H9 (cell line): Measurements from ENCODE around the gene YBX3. TPM values are rescaled to one million over a fixed set of nuclear protein-coding genes. Genes with fewer than 3 reads are reported as not detected.

Experiments used
- DNase-seq: peaks from one replicate; pipeline ENCODE4 v3.0.0-alpha.2; 2017
- H2AFZ ChIP-seq: one replicate; pipeline ENCODE4 v1.6.1; 2013; ENCODE audit warnings: mild to moderate bottlenecking, low read length, control low read depth, moderate library complexity
- H2AK5ac ChIP-seq: 2 replicates; pipeline ENCODE4 v1.6.1; 2013; ENCODE audit warnings: low read length, control low read depth, mixed read lengths; ENCODE audit not compliant: insufficient read length
- H2BK120ac ChIP-seq: one replicate; pipeline ENCODE4 v1.6.1; 2013; ENCODE audit warnings: low read depth, mild to moderate bottlenecking, low read length, control low read depth, inconsistent platforms; ENCODE audit not compliant: poor library complexity, severe bottlenecking
- H2BK12ac ChIP-seq: 2 replicates; pipeline ENCODE4 v1.6.1; 2013; ENCODE audit warnings: low read length, control low read depth, mixed read lengths, low read depth; ENCODE audit not compliant: insufficient read length
- H2BK15ac ChIP-seq: 2 replicates; pipeline ENCODE4 v1.6.1; 2013; ENCODE audit warnings: low read depth, low read length, control low read depth
- H2BK20ac ChIP-seq: one replicate; pipeline ENCODE4 v1.6.1; 2013; ENCODE audit warnings: low read depth, mild to moderate bottlenecking, low read length, control low read depth, inconsistent platforms; ENCODE audit not compliant: poor library complexity, severe bottlenecking
- H2BK5ac ChIP-seq: 2 replicates; pipeline ENCODE4 v1.6.1; 2013; ENCODE audit warnings: low read length, control low read depth, mixed read lengths; ENCODE audit not compliant: insufficient read length
- H3K14ac ChIP-seq: 2 replicates; pipeline ENCODE4 v1.6.1; 2013; ENCODE audit warnings: low read length, control low read depth; ENCODE audit not compliant: insufficient read depth
- H3K18ac ChIP-seq: 2 replicates; pipeline ENCODE4 v1.6.1; 2013; ENCODE audit warnings: low read depth, mild to moderate bottlenecking, mixed read lengths, low read length, control low read depth; ENCODE audit not compliant: insufficient read length
- H3K23ac ChIP-seq: 2 replicates; pipeline ENCODE4 v1.6.1; 2013; ENCODE audit warnings: low read length, control low read depth, mixed read lengths, low read depth; ENCODE audit not compliant: insufficient read length
- H3K23me2 ChIP-seq: 2 replicates; pipeline ENCODE4 v1.6.1; 2013; ENCODE audit warnings: low read depth, mild to moderate bottlenecking, mixed read lengths, low read length, control low read depth; ENCODE audit not compliant: insufficient read length, poor library complexity, severe bottlenecking
- H3K27ac ChIP-seq: 2 replicates; pipeline ENCODE4 v1.5.1; 2013; ENCODE audit warnings: low read length, control low read depth, mixed read lengths, low read depth; ENCODE audit not compliant: insufficient read length
- H3K27me3 ChIP-seq: 2 replicates; pipeline ENCODE4 v1.6.1; 2013; ENCODE audit warnings: low read length, control low read depth, inconsistent platforms; ENCODE audit not compliant: insufficient read depth
- H3K4ac ChIP-seq: 2 replicates; pipeline ENCODE4 v1.6.1; 2013; ENCODE audit warnings: low read depth, mild to moderate bottlenecking, control low read depth, inconsistent platforms, low read length, moderate library complexity
- H3K4me1 ChIP-seq: 2 replicates; pipeline ENCODE4 v1.6.1; 2013; ENCODE audit warnings: low read length, control low read depth, inconsistent platforms; ENCODE audit not compliant: insufficient read depth
- H3K4me2 ChIP-seq: 2 replicates; pipeline ENCODE4 v1.6.1; 2013; ENCODE audit warnings: low read length, control low read depth, mixed read lengths; ENCODE audit not compliant: insufficient read length, insufficient read depth
- H3K56ac ChIP-seq: 2 replicates; pipeline ENCODE4 v1.6.1; 2013; ENCODE audit warnings: low read depth, mild to moderate bottlenecking, mixed read lengths, low read length, control low read depth; ENCODE audit not compliant: insufficient read length
- H3K79me1 ChIP-seq: 2 replicates; pipeline ENCODE4 v1.6.1; 2013; ENCODE audit warnings: low read depth, mild to moderate bottlenecking, moderate library complexity, low read length, control low read depth, inconsistent platforms; ENCODE audit not compliant: insufficient read depth, poor library complexity, severe bottlenecking
- H3K79me2 ChIP-seq: 2 replicates; pipeline ENCODE4 v1.6.1; 2013; ENCODE audit warnings: low read length, control low read depth, inconsistent platforms; ENCODE audit not compliant: insufficient read depth
- H3K9ac ChIP-seq: 2 replicates; pipeline ENCODE4 v1.6.1; 2013; ENCODE audit warnings: low read length, control low read depth, mixed read lengths; ENCODE audit not compliant: insufficient read length; ENCODE audit errors: extremely low read depth
- H3K9me3 ChIP-seq: one replicate; pipeline ENCODE4 v1.6.1; 2013; ENCODE audit warnings: low read depth, low read length, inconsistent platforms; ENCODE audit not compliant: control insufficient read depth
- H3T11ph ChIP-seq: one replicate; pipeline ENCODE4 v1.6.1; 2013; ENCODE audit warnings: mild to moderate bottlenecking, low read length, control low read depth, inconsistent platforms
- H4K20me1 ChIP-seq: one replicate; pipeline ENCODE4 v1.6.1; 2013; ENCODE audit not compliant: control insufficient read depth, insufficient read length, insufficient read depth
- H4K5ac ChIP-seq: 2 replicates; pipeline ENCODE4 v1.6.1; 2013; ENCODE audit warnings: low read depth, mild to moderate bottlenecking, mixed read lengths, low read length, control low read depth; ENCODE audit not compliant: insufficient read length
- H4K8ac ChIP-seq: replicated peaks from 2 replicates; pipeline ENCODE4 v1.6.1; 2013; ENCODE audit warnings: low read length, control low read depth, mixed read lengths, low read depth; ENCODE audit not compliant: insufficient read length
- H4K91ac ChIP-seq: 2 replicates; pipeline ENCODE4 v1.6.1; 2013; ENCODE audit warnings: low read depth, mild to moderate bottlenecking, moderate library complexity, mixed read lengths, low read length, control low read depth; ENCODE audit not compliant: insufficient read length
- H3K27ac Mint-ChIP-seq, 3 experiments: 2 replicates in 2 of 3; 3 replicates in 1 of 3; pipeline ENCODE4 v1.8.0; 2020 to 2021; ENCODE audit warnings: mixed read lengths in 3 of 3, mild to moderate bottlenecking in 1 of 3, moderate library complexity in 1 of 3
- H3K27me3 Mint-ChIP-seq: 2 replicates; pipeline ENCODE4 v1.8.0; 2021; ENCODE audit warnings: low read depth, mild to moderate bottlenecking, moderate library complexity, mixed read lengths
- H3K36me3 Mint-ChIP-seq, 3 experiments: 2 replicates in 2 of 3; 3 replicates in 1 of 3; pipeline ENCODE4 v1.8.0; 2020 to 2021; ENCODE audit warnings: low read depth in 3 of 3, mixed read lengths in 3 of 3; ENCODE audit not compliant: insufficient read depth in 1 of 3
- H3K4me1 Mint-ChIP-seq, 2 experiments: 2 replicates each; pipeline ENCODE4 v1.8.0; 2020; ENCODE audit warnings: mixed read lengths in 2 of 2
- H3K4me3 Mint-ChIP-seq, 2 experiments: 2 replicates in 1 of 2; 3 replicates in 1 of 2; pipeline ENCODE4 v1.8.0; 2020 to 2021; ENCODE audit warnings: mild to moderate bottlenecking in 2 of 2, mixed read lengths in 2 of 2, moderate library complexity in 1 of 2
- H3K9me3 Mint-ChIP-seq, 2 experiments: 2 replicates in 1 of 2; 3 replicates in 1 of 2; pipeline ENCODE4 v1.8.0; 2020; ENCODE audit warnings: mild to moderate bottlenecking in 2 of 2, mixed read lengths in 2 of 2, moderate library complexity in 1 of 2
- CTCF ChIP-seq: fragments of 200-600 bp; sonication (generic); conservative IDR thresholded peaks from 3 replicates; pipeline ENCODE4 v1.8.0; 2021; ENCODE audit warnings: antibody characterized with exemption, mild to moderate bottlenecking
- WGBS: extraction: QIAGEN DNeasy Blood & Tissue Kit; methylation state at CpG from one replicate; pipeline ENCODE4 v1.1.7; 2013; ENCODE audit warnings: missing lambda C conversion rate, low lambda C conversion rate, mixed read lengths; ENCODE audit not compliant: insufficient read length; ENCODE audit errors: extremely low coverage; 5-methylcytosine and 5-hydroxymethylcytosine counted together
- total RNA-seq: library from RNA; stranded (reverse); gene quantifications from 2 replicates; pipeline ENCODE4 v1.2.1, GENCODE V29; 2021

Gene YBX3
- total RNA-seq, 1 experiment from 2014 or later, result 343 TPM

GRCh38 chr12:10705655-10706054 is 17.5 kb downstream of the YBX3 start:
- no peak overlapping the region for H3K18ac ChIP-seq
- Mint-ChIP-seq H3K4me1 (no peaks in the 10 kb centered on the region), H3K4me3 (no peak overlapping the region), H3K9me3 (no peaks in the 10 kb centered on the region), H3K36me3 (peaks cover 39 to 84% (median 82%) of the 10 kb centered on the region in 3 experiments), H3K27me3 (no peaks in the 10 kb centered on the region), H3K27ac (no peak overlapping the region)
- no peaks in the 10 kb centered on the region for H3K79me2 ChIP-seq
- no peak overlapping the region for H2AFZ ChIP-seq
- H3K4ac ChIP-seq, result no peak overlapping the region
- no peak overlapping the region for H2BK12ac ChIP-seq
- H4K91ac ChIP-seq, result no peak overlapping the region
- no peak overlapping the region for H3K56ac ChIP-seq
- no peaks in the 10 kb centered on the region for H3K9me3 ChIP-seq
- H4K5ac ChIP-seq, result no peak overlapping the region
- H3K23me2 ChIP-seq, result no peaks in the 10 kb centered on the region
- H4K20me1 ChIP-seq, result no peaks in the 10 kb centered on the region
- no peak overlapping the region for H2BK5ac ChIP-seq
- no peaks in the 10 kb centered on the region for H3K27me3 ChIP-seq
- H2AK5ac ChIP-seq, result no peak overlapping the region
- no peak overlapping the region for H3T11ph ChIP-seq
- H2BK15ac ChIP-seq, result no peak overlapping the region
- no peak for TF ChIP-seq CTCF
- no CpG with 5 or more reads among the region's 2 CpGs for WGBS
- no peak overlapping the region for H3K9ac ChIP-seq
- H3K4me2 ChIP-seq, result no peak overlapping the region
- H3K23ac ChIP-seq, result no peak overlapping the region
- H3K4me1 ChIP-seq, result no peaks in the 10 kb centered on the region
- no peaks in the 10 kb centered on the region for H3K79me1 ChIP-seq
- H2BK20ac ChIP-seq, result no peak overlapping the region
- H4K8ac ChIP-seq, result no peak overlapping the region
- H3K14ac ChIP-seq, result no peak overlapping the region
- DNase-seq, result no peak
- H2BK120ac ChIP-seq, result no peak overlapping the region
- H3K27ac ChIP-seq, result no peak overlapping the region
